Femur (tissue), 1 donor: ENCODE measurements around the gene IFITM2.
A peak's percentile ranks its signal among the peaks of the same experiment; 100 is the strongest.
"Not testable (repeated sequence)": the region's sequence is repeated elsewhere in the genome, so short reads cannot be mapped to it uniquely, and the experiment has no call there.

Experiments used
- DNase-seq: peaks from one replicate; pipeline ENCODE4 v3.0.0-alpha.2; 2017

The IFITM2 gene

GRCh38 chr11:311013-311748, 3.6 kb downstream of the IFITM2 start:
- not testable (repeated sequence) for DNase-seq

- DNase-seq = peak; percentile 24
Observed at GRCh38 chr11:312092-312816, 4.6 kb downstream of the IFITM2 start.

DNA sequence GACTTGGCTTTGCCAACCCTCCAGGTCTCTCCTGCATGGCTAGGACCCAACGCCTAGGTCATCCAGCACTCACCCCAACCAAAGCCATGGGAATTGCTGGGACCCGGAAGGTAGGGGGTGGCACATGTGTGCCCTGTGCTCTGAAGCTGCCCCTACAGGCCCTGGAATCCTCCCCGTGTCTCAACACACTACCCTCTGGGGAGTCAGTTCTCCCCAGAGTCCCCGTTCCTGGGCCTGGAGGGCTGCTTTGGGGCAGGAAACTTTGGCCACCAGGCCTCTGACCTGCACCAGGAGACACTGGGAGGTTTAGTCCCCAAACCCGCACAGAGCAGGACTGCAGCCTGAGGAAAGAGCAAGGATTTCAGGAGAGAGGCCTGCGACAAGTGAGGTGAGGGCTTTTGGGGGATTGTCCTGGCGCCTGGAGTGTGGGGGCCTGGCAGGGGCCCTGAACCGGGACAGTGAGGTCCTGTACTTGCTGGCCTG, 5.7 kb downstream of the IFITM2 start:
- DNase-seq = no peak

DNA sequence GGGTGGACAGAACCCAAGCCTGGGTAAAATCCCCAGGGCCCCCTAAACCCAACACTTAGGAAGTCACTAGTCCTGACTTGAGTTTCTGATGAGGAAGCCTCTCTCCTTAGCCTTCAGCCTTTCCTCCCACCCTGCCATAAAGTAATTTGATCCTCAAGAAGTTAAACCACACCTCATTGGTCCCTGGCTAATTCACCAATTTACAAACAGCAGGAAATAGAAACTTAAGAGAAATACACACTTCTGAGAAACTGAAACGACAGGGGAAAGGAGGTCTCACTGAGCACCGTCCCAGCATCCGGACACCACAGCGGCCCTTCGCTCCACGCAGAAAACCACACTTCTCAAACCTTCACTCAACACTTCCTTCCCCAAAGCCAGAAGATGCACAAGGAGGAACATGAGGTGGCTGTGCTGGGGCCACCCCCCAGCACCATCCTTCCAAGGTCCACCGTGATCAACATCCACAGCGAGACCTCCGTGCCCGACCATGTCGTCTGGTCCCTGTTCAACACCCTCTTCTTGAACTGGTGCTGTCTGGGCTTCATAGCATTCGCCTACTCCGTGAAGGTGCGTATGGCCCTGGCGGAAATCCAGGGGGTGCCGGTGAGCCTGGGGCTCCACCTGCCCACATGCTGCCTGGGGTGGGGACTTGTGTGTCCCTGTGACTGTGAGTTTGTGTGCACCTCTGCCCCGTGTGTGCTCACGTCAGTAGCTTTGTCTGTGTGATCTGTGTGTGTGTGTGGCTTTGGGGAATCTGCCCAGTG, 6.4 kb downstream of the IFITM2 start, which contains the start of gene IFITM1:
Gene IFITM1 (plus strand): TSS at position 254 of the 767 bp plus-strand sequence. CDS start 131 bp downstream, at position 385.
- peak; percentile 37 for DNase-seq

DNA sequence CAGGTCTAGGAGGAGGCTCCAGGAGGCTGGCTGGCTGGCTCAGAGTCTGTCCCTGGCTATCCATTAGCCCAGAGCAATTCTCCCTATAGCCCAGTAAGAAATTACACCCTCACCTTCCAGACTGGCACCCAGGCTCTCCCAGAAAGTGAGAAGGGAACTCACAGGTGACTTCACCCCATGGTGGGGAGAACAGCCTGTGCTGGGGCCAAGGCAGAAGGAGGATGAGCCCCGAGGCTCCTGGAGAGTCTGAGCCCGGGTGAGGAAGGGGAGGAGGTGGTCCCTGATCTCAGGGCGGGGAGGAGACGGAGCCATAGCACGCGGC, 6.9 kb downstream of the IFITM2 start:
- DNase-seq = not testable (repeated sequence)

- no peak for DNase-seq
Observed at GRCh38 chr11:315051-315481, 7.5 kb downstream of the IFITM2 start.

DNA sequence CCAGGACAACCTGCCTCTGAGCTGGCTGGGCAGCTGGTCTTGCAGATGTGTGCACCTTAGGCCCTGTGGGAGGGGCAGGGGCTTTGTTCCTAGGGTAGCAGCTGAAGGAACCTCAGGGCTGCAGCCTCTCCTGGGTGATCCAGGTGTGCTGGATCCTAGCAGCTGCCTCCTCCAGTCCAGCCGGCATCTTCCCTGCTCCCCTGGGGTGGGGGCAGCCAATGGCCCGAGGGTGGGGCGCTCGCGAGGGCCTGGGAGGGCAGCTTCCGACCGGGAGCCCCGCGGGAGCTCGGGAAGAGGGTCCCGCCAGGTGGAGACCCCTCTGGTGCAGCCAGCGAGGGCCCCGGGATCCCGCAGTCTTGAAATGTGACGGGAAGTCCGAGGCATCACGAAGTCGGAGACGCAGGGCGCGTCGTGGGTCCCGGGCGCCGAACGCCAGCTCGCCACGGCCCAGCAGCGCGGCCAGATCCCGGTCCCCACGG, 7.9 kb downstream of the IFITM2 start:
- DNase-seq = peak; percentile 23

DNA sequence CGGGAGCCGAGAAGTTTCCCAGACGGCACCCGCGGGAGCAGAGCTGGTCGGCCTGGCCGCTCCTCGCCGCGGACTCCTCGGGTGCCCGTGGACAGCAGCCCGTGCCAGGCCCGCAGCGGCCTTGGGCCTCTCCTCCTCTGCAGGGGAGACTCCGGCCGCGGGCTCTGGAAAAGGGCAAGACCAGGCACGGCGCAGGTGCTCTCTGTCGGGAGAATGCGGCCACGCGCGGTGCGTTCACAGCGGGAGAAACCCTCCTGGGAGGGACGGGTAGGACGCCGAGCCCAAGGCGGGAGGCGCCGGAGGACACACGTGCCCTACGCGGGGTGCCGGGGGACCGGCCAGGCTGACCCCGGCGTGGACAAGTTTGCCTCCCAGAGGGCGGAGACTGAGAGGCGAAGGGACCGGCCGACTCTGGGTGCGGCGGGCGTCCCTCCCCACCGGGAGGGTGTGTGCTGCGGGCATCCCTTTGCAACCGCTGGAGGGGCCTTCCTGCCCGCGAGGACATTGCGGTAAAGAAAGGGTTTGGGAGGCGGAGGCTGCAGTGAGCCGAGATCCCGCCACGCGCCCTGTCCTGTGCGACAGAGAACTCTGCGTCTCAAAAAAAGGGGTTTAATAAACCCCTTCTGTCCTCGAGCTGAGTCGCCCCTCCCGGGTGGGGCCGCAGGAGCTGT, 8.6 kb downstream of the IFITM2 start:
- peak; percentile 31 for DNase-seq

DNA sequence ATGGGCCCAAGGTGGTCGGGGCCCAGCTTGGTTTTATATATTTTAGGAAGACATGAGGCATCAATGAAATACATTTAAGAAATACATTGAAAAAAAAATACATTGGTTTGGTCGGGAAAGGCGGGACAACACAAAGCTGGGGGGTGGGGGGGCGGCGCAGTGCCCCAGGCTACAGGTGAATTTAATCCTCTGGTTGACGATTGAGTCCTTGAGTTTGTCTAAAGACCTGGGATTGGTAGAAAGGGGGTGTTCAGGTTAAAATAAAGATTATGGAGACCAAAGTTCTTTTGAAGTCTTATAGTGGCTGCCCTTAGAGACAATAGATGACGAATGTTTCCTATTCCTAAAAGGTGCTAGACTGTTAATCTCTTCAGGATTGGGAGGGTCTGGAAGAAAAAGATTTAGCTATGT, 9.3 kb downstream of the IFITM2 start:
- peak; percentile 14 for DNase-seq

GRCh38 chr11:317668-318404, 10.2 kb downstream of the IFITM2 start:
- DNase-seq = peak; percentile 17

GRCh38 chr11:318405-319120, 10.9 kb downstream of the IFITM2 start:
- not testable (repeated sequence) for DNase-seq

- DNase-seq = peak; percentile 37
Observed at GRCh38 chr11:319121-319887, 11.7 kb downstream of the IFITM2 start.

DNA sequence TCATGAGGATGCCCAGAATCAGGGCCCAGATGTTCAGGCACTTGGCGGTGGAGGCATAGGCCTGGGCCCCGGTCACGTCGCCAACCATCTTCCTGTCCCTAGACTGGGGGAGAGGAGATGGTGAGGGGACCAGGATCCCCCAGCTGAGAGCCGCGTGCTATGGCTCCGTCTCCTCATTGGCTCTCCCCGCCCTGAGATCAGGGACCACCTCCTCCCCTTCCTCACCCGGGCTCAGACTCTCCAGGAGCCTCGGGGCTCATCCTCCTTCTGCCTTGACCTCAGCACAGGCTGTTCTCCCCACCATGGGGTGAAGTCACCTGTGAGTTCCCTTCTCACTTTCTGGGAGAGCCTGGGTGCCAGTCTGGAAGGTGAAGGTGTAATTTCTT, 12.3 kb downstream of the IFITM2 start:
- DNase-seq = peak; percentile 40

DNA sequence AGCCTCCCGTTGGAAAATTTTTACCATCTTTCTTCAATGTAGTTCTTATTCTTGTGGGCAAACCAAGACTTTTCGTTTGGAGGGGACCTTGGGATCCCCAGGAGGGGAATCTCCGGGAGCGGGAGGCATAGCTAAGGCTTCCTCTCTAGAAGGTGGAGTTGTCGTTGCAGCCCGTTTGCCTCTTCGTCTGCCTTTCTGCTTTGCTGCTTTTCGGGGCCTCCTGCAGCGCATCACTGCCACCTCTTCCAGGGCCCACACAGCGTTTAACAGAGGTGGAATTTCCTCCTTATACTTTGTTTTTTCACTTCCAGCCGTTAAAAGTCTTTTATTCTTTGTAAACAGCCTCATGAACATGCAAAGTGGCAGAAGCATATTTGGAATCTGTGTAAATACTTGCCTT, 16.5 kb downstream of the IFITM2 start:
- DNase-seq = no peak

DNA sequence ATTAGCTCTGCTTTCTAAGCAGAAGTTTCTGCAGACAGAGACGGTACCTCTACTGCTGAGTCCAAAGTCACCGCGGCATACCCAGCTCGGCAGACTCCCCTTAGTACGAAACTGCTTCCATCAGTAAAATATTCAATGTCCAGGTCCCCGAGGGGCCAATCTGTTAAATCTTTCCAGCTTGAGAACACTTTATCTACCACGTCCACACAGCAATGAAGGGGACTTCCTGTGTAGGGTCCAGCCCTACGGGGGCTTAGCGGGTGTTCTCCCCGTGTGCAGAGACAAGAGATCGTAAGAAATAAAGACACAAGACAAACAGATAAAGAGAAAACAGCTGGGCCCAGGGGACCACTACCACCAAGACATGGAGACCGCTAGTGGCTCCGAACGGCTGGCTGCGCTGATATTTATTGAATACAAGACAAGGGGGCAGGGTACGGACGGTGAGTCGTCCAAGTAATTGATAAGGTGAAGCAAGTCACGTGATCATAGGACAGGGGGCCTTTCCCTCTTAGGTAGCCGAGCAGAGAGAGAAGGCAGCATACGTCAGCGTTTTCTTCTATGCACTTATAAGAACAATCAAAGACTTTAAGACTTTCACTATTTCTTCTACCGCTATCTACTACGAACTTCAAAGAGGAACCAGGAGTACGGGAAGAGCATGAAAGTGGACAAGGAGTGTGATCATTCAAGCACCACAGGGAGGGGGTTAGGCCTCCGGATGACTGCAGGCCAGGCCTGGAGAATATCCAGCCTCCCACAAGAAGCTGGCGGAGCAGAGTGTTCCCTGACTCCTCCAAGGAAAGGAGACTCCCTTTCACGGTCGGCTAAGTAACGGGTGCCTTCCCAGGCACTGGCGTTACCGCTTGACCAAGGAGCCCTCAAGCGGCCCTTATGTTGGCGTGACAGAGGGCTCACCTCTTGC, 17.2 kb downstream of the IFITM2 start:
- peak; percentile 36 for DNase-seq

DNA sequence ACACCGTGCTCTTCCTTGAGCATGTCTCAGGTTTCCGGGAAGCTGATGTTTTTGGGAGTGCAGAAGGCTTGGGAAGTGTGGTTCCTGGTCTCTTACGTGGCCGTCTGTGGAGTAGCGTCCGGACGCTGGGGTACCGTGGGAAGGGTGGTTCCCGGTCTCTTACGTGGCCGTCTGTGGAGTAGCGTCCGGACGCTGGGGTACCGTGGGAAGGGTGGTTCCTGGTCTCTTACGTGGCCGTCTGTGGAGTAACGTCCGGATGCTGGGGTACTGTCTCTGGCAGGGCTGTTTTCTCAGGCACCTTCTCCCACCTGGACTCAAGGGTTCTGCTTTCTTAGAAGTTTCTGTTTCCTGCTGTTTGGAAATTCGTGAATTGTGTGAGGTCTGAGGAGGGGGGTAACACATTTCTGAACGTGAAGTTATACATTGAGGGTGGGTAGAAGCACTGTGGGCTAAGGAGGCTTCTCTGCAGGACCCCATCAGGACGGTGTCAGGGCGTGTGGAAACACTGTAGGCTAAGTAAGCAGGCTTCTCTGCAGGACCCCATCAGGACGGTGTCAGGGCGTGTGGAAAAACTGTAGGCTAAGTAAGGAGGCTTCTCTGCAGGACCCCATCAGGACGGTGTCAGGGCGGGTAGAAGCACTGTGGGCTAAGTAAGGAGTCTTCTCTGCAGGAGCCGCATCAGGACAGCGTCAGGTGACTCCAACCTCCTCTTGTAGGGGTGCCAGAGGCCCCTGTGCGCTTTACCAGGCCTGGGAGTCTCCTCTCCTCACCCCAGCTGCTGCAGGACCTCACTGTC, 18.4 kb downstream of the IFITM2 start:
- DNase-seq = no peak

GRCh38 chr11:326592-326841, 18.9 kb downstream of the IFITM2 start:
- no peak for DNase-seq

- peak; percentile 79 for DNase-seq
Observed at GRCh38 chr11:326842-327580, 19.4 kb downstream of the IFITM2 start.
